Stimulated activated CD4-positive, alpha-beta T cell treated with anti-CD3 and anti-CD28 coated beads, Interleukin-1b, Interleukin-23, amount 100 ng/mL, for 48 hours (primary cell): ENCODE data around the gene BRS3.
"Not testable (repeated sequence)": the region's sequence is repeated elsewhere in the genome, so short reads cannot be mapped to it uniquely, and the experiment has no call there.

Experiments used
- DNase-seq: peaks from one replicate; pipeline ENCODE4 v3.0.0-alpha.2; 2020

The BRS3 gene

DNA sequence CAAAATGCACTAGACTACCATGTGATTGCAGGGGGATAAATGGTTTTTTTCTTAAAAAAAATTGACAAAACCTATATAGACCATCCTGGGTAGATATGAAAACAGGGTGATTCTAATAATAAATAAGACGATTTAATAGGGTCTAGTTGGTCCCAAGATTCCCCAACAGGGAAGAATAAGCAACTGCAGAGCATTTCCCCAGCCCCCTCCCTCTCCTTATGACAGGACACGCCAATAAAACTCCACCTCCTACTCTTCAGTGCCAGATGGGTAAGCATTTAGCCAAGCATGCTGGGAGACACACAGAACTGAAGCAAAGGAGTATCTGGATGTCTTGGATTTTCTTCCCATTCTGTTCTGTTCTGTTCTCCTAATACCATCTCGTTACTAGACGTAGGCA, at the start of gene BRS3:
BRS3 (plus strand) TSS at position 301 of the 400 bp plus-strand sequence. CDS start 168 bp downstream, outside the sequence.
- no peak for DNase-seq

- no peak for DNase-seq
Observed at GRCh38 chrX:136438192-136438591, 49.6 kb upstream of the BRS3 start.

GRCh38 chrX:136445674-136446073, 42.1 kb upstream of the BRS3 start:
- DNase-seq, result not testable (repeated sequence)

- DNase-seq, result no peak
Observed at GRCh38 chrX:136446208-136446607, 41.5 kb upstream of the BRS3 start.

DNA sequence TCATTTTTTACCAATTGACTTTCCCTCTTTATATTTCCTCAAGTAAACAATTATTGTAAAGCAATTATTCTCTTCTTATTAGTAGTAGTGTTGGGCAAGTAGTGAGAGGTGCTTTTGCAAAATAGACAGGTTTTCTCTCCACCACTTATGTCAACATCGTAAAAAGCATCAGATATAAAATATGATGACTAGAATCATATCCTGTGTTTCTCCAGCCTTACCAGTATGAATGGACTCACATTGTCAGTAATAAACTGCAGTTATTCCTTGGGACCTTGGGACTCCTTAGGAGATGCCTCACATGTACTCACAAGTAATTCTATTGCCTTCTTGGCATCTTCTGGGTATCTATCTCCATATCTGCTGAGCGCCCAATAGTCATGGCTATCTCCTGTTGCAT, 40.4 kb upstream of the BRS3 start:
- DNase-seq, result no peak

GRCh38 chrX:136447968-136448367, 39.8 kb upstream of the BRS3 start:
- no peak for DNase-seq

- no peak for DNase-seq
Observed at GRCh38 chrX:136450050-136450830, 37.5 kb upstream of the BRS3 start.

GRCh38 chrX:136452614-136453013, 35.1 kb upstream of the BRS3 start:
- DNase-seq, result no peak

- no peak for DNase-seq
Observed at GRCh38 chrX:136453114-136453513, 34.6 kb upstream of the BRS3 start.

DNA sequence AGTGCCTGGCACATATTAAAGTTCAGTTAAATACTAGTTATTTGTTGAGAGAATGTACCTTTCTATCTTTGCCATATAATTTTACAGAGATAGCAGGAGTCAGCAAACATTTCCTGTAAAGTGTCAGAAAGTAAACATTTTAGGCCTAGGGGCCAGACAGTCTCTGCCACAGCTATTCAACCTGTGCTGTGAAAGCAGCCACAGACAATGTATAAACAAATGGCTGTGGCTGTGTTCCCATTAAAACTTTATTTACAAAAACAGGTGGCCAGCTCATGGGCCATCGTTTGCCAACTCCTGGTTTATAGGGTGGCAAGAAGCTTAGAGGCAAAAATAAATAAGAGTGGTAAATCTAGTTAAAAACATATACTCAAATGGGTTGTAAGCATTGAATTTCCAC, 34.0 kb upstream of the BRS3 start:
- DNase-seq, result no peak

DNA sequence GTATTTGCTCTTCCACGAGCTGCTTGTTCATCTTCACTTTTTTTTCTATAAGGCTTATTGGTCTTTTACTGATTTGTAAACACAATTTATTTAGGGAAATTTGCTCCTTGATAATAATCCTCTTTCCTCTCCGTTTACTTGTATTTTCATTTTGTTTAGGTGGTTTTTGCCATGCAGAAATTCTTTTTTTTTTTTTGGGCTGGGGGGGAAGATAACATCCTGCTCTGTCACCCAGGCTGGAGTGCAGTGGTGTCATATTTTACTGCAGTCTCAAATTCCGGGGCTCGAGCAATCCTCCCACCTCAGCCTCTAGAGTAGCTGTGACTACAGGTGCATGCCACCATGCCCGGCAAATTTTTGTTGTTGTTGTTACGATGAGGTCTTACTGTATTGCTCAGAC, 31.6 kb upstream of the BRS3 start:
- DNase-seq, result no peak

DNA sequence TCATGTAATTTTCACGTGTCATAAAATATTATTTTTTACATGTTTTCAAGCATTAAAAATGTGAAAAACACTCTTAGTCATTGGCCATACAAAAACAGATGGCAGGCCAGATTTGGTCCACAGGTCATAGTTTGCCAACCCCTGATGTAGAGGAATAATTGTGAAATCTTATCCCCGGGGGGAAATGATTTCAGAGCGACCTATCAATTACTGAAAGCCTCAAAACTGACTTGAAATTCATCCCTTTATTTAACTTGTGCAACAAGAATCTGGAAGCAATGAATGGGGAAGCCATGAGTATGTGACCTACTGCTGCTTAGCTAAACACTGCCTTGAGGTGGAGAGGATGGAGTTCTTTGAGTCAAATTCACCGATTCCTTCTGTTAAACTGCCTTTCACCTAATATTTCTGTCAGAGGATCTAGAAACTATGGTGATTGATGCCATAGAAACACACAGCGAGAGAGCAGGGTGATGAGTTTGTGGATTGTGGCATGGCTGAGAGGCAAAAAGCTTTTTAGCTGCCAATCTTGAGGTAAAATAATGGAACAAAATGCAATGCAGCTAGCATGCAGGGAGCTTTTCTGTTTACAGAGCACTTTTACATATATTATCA, 30.3 kb upstream of the BRS3 start:
- no peak for DNase-seq

- DNase-seq, result no peak
Observed at GRCh38 chrX:136464589-136464988, 23.2 kb upstream of the BRS3 start.

DNA sequence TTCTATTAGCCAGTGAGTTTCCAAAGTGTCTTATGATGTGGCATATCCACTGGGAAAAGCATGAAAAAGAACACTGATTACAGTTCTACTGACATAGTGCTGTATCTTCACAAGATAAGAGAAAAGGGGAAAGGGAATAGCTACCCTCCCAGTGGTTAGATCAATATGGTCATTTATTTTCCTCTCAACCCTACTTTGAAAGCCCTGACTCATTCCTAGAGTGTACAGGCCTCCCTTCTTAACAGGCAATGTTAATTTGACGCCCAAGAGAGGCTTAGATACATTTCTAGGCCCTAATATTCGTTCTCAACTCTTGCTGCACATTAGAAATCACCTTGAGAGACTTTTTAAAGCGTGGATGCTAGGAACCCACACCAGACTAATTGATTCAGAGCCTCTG, 20.4 kb upstream of the BRS3 start:
- no peak for DNase-seq

DNA sequence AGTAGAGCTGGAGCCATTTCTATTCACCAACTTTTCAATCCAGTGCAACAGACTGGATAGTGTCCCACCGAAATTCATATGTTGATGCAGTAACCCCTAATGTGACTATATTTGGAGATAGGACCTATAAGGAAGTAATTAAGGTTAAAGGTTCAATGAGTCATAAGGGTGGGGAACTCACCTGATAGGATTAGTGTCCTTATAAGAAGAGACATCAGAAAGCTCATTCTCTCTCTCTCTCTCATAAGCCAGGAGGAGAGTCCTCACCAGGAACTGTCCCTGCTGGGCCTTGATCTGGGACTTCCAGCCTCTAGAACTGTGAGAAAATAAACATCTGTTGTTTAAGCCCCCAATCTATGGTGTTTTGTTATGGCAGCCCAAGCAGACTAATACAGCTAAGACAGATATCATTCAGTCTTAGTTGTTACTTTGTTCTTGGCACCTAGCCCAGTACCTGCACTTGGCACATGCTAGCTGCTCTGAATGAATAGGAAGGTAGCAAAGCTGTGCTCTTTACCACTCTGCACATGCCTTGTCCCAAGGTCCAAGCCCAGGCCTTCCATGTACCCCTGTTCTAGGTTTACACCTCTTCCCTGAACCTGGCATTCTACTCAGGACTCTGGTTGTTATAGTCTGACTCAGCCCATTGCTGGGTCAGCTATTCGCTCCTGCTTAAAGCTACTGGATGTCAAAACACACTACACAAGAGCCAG, 19.2 kb upstream of the BRS3 start:
- no peak for DNase-seq

- no peak for DNase-seq
Observed at GRCh38 chrX:136473663-136474062, 14.1 kb upstream of the BRS3 start.

DNA sequence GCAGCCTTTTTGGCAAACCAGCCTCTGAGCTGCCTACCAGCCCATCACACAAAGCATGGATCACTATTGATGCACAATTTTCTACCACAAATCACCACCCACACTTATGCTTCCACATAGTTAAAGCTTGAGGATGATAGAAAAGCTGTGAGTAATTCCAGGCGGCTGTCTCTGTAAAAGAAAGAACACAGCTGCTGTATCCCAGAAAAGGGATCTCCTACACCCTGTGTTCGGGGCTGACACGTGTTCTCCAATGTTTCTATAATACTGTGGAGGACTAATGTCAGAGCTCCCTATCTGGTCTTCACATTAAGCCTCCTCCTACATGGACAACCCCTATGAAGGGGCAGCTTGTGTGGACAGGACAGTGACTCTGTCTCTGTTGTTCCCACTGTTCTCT, 12.5 kb upstream of the BRS3 start:
- no peak for DNase-seq

DNA sequence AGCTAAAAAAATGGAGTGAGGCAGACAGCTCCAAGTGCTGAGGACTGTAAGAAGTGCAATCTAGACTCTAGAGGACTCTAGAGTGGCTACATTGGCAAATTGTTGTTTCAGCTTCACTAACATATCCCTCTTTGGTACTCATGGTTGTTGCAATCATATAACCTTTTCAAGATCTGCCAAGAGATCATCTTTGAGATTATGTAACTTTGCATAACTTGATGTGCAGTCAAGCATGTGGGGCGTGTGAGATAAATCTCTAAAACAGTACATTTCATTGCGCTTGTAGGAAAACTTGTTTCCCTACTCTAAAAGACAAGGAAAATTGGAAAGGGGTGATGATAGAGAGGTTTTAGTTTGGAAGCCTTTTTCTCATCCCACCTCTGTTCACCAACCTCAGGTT, 11.2 kb upstream of the BRS3 start:
- no peak for DNase-seq

GRCh38 chrX:136477026-136477425, 10.7 kb upstream of the BRS3 start:
- no peak for DNase-seq

DNA sequence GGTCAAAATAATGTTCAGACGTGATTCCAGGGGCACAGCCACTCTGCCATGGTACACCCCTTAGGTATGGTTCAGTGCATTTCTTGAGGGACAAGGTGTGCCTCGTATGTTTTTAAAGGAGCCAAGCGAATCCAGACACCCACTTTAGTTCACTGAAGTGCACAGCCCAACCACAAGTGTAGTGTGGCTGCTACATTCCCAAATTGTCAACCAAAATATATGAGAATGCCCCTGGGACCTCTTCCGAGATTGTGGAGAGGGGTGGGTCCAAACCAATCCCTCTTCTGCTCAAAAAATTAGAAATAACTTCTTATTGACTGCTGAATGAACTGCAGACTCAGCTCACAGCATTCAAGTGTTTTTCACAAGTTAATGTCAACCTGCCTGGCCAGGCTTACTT, 7.4 kb upstream of the BRS3 start:
- DNase-seq, result no peak

- no peak for DNase-seq
Observed at GRCh38 chrX:136488706-136489105, 959 bp downstream of the BRS3 start.

DNA sequence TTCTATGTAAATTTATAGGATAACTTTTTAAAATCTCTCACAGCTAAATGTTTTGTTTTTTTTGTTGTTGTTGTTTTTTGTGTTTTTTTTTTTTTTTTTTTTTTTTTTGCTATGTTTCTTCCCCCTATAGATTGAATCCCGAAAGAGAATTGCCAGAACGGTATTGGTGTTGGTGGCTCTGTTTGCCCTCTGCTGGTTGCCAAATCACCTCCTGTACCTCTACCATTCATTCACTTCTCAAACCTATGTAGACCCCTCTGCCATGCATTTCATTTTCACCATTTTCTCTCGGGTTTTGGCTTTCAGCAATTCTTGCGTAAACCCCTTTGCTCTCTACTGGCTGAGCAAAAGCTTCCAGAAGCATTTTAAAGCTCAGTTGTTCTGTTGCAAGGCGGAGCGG, 4.1 kb downstream of the BRS3 start:
- no peak for DNase-seq

GRCh38 chrX:136493011-136493410, 5.3 kb downstream of the BRS3 start:
- DNase-seq, result no peak

DNA sequence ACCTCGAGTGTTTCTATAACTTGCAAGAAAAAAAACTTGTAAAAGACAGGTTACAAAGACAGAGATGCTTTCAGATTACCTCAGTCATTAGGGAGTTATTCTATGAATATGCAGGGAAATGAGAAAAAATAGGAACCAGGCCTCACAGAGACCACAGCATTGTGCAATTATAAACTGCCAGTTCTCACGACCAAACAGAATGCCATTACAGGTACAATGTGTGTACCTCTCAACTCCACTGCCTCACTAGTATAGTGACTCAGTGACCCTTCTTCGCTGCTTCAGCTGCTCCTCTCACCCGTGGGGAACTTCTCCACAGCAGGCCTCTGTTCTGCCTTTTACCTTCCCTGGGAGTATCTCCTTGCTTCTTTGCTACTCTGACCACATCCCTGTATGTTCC, 7.3 kb downstream of the BRS3 start:
- no peak for DNase-seq
